HG03097 (cell line): ENCODE measurements around the gene CFAP410.

Source experiments
- ATAC-seq: cut with Tn5 transposase; IDR thresholded peaks from one replicate; pipeline ENCODE4 v1.9.1; 2021; ENCODE audit not compliant: unreplicated experiment, low FRiP score

CFAP410 gene

DNA sequence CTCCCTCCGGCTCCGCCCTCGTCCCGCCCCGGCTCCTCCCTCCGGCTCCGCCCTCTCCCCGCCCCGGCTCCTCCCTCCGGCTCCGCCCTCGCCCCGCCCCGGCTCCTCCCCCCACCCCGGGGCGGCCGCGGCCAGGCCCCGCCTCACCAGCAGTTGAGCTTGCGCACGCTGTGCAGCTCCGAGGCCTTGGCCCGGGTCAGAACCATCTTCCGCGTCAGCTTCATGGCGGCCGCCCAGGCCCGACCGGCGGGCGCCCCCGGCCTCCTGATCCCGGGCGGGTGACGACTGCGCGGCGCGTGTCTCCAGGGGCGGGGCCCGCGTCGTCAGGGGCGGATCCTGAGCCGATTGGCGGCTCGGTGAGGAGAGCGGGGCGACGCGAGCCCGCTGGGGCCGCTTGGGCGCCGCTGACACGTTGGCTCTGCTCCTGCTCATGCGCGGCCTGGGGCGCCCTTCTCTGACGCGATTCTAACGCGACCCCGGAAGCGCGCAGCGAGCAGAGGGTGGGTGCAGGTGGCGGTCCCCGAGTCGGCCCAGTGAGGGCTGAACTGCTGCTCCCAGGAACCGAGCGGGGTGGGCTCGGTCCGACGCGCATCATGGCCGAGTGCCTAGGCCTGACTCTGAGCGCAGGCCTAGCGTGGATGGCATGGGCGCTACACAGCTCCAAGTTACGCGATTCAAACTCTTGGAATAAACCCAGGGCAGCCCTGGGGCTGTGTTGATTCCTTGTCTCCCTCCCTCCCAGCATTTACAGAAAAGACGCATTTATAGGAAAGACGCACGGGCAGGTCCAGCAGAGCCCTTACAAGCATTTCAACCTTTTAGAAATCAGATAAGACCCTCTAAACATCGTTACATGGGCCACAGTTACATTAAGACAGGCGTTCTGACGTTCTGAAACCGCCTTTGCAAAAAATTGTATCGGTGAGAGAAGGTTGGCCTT, at the start of gene CFAP410:
Gene CFAP410 (minus strand): TSS at position 420 of the 940 bp plus-strand sequence. CDS start 196 bp downstream, at position 224.
- ATAC-seq = peak; percentile 87

DNA sequence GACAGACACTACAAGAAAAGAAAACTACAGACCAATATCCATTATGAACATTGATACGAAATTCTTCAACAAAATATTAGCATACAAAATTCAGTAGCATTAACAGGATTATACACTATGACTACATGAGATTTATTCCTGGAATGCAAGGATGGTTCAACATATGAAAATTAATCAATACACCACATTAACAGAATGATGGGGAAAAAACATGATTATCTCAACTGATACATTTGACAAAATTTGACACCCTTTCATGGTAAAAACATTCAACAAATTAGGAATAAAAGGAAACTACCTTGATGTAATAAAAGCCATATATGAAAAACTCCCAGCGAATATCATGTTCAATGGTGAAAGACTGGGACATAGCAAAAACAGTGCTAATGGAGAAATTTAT, 45.8 kb upstream of the CFAP410 start:
- ATAC-seq = no peak

DNA sequence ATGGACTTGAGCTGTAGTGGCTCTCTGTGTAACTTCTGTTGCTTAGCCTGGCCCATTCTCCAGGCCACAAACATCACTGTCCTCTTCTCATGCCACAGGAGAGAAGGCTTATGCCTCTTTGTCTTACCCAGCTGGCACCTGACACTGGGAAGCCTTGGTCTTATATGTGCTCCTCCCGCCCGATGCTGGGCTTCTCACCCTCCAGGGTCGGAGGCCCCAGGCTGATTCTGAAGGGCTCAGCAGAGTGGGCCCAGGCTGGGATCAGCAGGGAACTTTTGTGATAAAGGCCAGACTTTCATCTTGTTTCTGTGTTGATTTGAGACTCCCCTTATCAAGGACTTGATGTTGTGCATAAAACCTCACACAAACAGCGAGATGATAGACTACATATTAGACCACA, 44.0 kb upstream of the CFAP410 start:
- no peak for ATAC-seq

DNA sequence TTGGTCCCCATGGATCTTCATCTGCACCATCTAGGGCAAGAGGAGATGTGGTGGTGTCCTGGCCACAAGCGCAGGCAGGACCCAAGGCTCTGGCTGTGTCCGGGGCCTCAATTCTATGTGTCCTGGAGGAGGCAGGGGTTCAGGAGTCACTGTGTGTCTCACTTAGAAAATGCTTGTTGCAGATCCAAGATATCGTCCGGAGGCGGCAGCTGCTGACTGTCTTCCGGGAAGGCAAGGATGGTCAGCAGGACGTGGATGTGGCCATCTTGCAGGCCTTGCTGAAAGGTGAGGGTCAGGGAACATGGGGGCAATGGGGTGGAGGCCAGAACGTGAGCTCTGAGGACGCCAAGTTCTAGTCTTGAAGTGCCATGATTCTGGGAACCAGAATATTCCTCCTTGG, 43.3 kb upstream of the CFAP410 start:
- no peak for ATAC-seq

DNA sequence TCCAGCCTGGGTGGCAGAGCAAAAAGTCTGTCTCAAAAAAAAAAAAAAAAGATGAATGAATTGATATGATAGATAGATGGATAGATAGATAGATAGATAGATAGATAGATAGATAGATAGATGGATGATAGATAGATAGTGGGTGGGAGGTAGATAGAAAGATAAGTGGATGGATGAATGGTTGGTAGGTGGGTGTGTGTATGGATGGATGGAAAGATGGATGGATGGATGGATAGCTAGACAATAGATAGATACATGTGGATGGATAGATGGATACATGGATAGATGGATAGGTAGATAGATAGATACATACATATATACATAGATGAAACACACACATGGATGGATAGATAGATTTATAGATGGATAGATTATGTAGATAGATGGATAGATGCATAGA, 42.7 kb upstream of the CFAP410 start:
- ATAC-seq = no peak

DNA sequence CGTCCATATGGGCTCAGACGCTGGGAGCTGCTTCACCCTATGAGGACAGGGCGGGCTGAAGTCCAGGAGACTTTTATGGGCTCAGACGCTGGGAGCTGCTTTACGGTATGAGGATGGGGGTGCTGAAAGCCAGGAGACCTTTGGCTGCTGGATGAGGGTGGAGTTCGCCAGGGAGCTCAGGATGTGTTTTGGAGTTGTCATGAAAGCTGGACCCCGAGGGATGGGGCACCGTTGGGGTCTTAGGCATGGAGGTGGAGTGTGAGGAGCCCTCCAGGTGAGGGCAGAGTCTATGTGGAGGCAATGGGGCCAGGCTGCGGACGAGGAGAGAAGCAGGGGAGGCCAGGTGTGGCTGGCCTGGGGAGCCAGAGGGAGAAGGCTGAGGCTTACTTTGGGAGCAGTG, 41.7 kb upstream of the CFAP410 start:
- ATAC-seq = no peak

DNA sequence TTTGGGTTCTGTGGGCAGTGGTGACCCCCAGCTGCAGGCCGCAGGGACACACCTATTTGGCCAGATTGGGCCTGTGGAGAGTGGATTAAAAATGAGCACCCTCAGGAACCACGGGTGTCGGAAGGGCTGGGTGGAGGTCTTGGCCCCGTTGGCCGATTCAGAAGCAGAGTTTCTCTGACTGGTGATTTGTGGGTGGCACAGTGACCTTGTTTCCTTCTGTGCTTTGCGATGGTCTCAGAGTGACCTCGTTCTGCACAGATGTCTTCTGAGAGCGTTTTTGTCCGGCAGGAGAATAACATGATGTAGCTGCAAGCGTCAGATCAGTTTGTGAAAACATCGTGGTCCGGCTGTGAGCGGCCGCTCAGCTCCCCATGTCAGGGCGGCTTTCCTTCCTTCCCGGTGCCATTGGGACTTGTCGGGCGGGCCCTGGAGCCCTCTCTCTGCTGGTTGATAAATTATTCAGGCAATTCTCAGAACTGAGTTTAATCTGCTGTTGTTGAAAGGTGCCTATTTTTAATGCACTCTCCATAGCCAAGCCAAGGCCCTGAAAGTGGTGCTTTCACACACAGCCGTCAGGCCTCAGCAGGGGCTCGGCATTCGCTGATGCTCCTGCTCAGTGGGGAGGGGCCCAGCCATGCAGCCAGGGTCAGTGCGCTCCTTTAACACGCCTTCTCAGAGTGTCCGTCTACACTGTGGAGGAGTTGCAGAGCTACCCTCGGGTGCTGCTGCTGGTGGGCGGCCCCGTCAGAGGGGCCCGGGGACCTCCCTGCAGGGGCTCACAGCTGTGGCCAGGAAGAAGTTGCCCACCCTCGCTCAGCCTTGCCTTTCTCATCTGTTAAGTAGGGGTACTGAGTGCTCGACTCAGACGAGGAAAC, 41.0 kb upstream of the CFAP410 start:
- no peak for ATAC-seq

DNA sequence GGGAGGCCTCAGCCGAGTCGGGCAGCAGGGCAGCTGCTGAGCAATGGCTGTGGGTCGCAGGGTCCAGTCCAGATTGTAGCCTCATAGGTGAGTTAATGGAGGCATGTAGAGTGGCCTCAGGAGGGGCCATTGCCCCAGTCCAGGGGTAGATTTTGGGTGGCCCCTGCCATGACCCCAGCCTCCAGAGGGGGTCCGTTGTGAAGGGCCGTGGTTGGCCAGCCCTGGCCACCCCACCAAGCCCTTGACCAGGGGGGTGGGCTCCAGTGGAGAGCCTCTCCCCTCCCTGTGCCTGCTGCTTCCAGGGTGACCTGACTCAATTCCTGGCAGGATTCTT, 40.3 kb upstream of the CFAP410 start:
- no peak for ATAC-seq

DNA sequence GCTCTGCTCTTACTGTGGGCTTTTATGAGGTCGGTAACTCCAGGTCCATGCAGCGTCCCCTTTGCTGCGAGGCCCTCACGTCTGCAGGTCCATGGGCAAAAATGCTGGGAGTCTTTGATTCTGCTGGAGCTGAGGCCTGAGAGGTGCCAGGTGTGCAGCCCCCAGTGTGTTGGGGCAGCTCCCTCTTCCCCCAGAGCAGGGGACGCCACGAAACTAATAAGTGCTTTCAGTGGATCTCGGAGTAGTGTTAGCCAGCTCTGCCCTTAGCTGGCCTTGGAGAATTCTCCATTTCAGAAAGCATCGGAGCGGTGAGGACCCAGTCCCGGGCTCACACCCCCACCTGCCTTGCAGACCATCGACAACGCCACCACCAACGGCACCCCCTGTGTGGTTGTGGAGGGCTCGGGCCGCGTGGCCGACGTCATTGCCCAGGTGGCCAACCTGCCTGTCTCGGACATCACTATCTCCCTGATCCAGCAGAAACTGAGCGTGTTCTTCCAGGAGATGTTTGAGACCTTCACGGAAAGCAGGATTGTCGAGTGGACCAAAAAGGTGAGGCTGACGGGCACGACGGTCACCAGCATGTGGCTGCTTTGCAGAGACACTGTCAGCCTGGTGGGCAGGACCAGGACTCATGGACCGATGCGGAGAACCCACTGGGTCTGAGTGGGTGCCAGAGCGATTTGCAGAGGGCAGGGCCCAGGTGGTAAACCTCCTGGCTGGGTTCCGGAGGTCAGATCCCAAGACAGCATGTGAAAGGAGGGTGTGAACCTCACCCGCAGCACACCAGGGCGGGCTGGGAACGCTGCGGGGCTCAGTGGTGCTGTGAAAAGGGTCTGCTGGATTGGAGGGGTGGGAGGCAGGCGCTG, 39.7 kb upstream of the CFAP410 start:
- ATAC-seq = no peak

DNA sequence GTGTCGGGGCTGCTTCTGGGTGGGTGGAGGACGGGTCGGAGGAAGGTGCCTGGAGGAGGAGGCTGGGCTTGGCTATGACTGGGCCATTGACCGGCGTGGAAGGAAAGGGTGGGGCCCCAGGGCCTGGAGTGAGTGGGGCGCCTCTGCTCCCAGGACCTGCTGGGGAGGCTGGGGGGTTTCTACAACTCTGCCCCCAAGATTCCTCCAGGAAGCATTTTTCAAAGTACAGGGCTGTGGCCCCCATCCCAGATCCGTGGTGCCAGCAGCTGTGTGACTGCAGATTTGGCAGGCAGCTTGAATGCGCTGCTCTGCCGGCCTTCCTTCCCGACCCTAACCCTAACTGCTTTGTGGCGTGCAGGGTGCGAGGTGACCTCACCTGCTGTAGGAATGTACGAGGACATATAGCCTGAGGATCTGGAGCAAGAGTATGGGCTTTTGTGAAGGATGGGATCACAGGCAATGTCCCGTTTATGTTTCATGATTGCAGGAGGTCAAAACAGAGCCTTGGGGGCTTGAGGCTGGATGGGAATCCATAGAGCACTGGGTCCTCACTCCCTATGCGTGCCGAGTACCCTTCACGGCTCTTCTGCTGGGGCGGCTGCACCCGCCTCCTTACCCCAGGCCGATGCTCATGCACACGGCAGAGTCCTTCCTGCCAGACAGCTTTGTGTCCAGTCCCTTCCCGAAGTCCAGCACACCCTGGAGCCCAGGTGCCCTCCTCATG, 38.9 kb upstream of the CFAP410 start:
- no peak for ATAC-seq

DNA sequence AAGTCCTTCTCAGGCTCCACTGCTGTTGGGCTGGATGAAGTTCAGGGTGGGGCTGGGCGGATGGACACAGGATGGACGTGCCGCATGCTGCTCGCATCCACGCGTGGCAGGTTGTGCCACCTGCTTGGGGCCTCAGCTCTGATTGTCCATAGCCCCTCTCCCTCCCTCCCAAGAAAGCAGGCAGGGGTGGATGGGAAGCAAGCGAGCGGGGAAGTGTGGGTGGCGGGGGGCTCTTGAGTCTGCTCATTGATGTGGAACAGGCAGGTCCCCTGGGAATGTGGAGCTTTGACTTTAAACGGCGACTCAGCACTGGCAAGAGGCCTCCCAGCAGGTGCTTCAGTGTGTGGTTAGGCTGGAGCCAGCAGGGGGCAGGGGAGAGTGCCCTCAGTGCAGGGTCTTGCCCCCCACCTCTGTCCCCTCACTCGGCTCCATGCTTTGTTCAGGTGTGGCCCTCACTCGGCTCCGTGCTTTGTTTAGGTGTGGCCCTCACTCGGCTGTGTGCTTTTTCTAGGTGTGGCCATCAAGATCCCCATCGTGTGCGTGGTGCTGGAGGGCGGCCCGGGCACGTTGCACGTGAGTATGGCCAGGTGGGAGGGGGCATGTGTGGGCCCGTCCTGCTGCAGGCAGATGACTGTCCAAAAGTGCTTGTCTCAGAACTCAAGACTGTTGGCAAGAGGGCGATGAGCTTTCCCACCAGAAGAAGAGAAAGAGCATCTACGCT, 38.2 kb upstream of the CFAP410 start:
- no peak for ATAC-seq

DNA sequence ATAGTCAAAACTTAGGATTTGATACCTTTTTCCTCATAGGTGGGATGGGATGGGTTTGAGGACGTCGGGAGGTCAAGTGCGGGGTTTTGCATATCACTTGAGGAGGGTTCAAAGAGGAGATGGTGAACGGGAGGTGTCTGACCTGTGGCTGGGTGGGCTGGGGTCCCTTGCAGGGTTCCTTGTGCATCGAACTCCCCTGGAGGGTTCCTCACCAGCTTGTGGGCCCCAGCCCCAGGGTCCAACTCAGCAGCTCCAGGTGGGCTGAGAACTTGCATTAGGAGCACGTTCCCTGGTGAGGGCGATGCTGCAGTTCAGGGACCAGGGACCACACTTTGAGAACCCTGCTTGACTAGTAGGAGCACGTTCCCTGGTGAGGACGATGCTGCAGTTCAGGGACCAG, 37.4 kb upstream of the CFAP410 start:
- no peak for ATAC-seq

DNA sequence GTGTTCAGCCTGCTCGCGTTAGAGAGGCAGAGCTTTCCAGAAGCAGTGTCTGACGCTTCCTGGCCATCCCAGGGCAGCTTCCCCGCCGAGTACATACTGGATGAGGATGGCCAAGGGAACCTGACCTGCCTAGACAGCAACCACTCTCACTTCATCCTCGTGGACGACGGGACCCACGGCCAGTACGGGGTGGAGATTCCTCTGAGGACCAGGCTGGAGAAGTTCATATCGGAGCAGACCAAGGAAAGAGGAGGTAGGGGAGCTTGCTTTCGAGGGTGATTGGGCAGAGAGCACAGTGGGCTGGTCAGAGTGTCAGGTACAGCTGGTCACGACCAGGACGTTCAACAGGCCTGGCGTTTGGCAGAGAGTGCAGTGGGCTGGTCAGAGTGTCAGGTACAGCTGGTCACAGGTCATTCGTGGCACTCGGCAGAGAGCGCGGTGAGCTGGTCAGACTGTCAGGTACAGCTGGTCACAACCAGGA, 36.6 kb upstream of the CFAP410 start:
- no peak for ATAC-seq

DNA sequence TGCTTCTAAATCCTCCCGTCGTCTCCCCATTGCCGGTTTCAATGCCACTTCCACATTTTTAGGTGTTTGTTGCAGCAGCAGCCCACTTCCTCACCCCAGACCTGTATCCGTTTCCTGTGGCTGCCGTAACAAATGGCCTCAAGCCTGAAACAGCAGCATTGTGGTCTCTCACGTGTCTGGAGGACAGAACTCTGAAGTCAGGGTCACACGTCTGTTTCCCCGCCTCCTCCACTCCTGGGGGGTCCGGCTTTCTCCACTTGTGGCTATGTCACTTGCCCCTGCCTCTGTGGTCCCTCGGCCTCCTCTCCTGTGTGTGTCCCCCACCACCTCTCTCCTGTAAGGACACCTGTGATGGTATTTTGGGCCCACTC, 36.1 kb upstream of the CFAP410 start:
- ATAC-seq = no peak

DNA sequence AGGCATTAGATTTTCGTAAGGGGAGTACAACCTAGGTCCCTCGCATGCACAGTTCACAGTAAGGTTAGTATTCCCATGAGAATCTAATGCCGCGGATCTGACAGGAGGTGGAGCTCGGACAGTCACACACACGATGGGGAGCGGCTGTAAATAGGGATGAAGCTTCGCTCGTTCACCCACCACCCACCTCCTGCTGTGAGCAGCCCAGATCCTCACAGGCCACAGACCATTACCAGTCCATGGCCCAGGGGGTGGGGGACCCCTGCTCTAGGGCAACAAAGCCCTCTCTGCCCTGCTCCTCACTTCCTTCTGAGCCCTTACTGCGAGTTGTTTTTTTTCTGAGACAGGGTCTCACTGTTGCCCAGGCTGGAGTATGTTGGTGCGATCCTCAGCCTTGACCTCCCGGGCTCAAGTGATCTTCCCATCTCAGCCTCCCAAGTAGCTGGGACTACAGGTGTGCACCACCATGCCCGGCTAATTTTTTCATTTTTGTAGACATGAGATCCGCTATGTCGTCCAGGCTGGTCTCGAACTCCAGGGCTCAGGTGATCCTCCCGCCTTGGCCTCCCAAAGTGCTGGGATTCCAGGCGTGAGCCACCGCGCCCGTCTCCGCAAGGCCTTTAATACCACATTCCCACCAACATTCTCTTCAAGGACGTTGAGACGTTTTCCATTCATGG, 35.6 kb upstream of the CFAP410 start:
- ATAC-seq = no peak

DNA sequence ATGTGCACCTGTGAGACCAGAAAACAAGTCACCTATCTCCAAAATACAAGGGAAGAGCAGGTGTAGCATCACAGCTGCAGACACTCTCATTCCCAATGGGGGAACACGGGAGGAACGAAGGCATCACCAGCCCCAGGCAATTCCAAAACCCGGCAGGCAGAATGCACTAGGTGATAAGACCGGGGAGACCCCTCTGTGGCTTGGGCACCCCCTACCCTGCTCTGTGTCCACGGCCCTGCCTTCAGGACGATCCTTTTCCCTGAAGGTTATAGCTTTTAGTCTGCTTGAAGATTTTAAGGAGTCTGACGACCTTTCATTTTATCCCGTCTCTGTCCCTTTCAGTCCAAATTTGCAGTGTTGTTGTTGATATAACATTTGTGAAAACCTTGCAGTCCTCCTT, 33.4 kb upstream of the CFAP410 start:
- ATAC-seq = no peak

DNA sequence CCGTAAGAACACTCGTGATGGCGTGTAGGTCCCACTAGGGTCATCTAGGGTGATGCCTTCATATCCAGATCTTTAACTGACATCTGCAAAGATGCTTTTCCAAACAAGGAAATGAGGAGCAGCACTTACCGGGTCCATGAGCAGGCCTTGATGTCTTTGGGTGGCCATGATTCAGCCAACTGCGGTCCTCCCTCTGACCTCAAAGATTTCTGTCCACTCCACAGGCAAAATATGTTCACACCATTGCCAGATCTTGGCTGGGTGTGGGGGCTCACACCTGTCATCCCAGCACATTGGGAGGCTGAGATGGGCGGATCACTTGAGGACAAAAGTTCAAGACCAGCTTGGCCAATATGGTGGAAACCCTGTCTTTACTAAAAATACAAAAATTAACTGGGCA, 32.4 kb upstream of the CFAP410 start:
- no peak for ATAC-seq

DNA sequence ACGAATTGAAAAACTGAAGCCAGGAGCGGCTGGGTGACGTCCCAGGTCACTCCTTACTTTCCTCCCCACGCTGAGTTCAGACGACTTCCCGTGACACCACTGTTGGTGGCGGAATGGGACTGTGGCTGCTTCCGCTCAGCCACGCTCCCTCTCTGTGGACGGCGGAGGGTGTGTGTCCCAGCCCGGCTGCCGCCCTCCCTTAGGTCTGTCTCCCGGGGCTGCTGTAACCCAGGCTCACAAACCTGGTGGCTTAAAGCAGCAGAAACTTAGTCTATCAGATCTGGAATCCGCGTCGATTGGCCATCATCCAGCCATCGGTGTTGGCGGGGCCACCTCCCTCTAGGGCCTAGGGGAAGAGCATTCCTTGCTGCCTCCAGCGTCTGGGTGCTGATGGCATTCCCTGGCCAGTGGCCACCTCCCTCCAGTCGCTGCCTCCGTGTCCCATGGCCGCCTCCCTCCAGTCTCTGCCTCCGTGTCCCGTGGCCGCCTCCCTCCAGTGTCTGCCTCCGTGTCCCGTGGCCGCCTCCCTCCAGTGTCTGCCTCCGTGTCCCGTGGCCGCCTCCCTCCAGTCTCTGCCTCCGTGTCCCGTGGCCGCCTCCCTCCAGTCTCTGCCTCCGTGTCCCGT, 31.7 kb upstream of the CFAP410 start:
- no peak for ATAC-seq
